Spleen (tissue), 11 donors: ENCODE results near the gene TANGO6. TPM values are rescaled to one million over a fixed set of nuclear protein-coding genes. Genes with fewer than 3 reads are reported as not detected.

Source experiments
- DNase-seq: peaks from one replicate; pipeline ENCODE4 v3.0.0-alpha.2; 2020
- H3K27ac ChIP-seq, 8 donors: fragments of 200-600 bp; sonication (generic) in 7 of 8; 1 replicate in 4 of 8; 2 replicates in 4 of 8; pipeline versions ENCODE4 v1.5.0 to v1.8.0; 2016 to 2021; ENCODE audit warnings: inconsistent platforms in 4 of 8, mild to moderate bottlenecking in 4 of 8, moderate library complexity in 1 of 8
- H3K27me3 ChIP-seq, 7 donors: fragments of 200-600 bp; sonication (generic) in 6 of 7; replicated peaks in 1 of 7; 1 replicate in 4 of 7; 2 replicates in 3 of 7; pipeline versions ENCODE4 v1.5.0 to v1.8.0; 2016 to 2021; ENCODE audit warnings: inconsistent platforms in 3 of 7, mild to moderate bottlenecking in 1 of 7
- H3K36me3 ChIP-seq, 6 donors: fragments of 200-600 bp; sonication (generic) in 5 of 6; 1 replicate in 4 of 6; 2 replicates in 2 of 6; pipeline versions ENCODE4 v1.5.0 to v1.8.0; 2016 to 2021; ENCODE audit warnings: inconsistent platforms in 2 of 6
- H3K4me1 ChIP-seq, 6 donors: fragments of 200-600 bp; sonication (generic) in 5 of 6; 1 replicate in 3 of 6; 2 replicates in 3 of 6; pipeline versions ENCODE4 v1.5.0 to v1.8.0; 2016 to 2021; ENCODE audit warnings: inconsistent platforms in 3 of 6
- H3K4me3 ChIP-seq, 8 donors: fragments of 200-600 bp; sonication (generic) in 7 of 8; 1 replicate in 4 of 8; 2 replicates in 4 of 8; pipeline versions ENCODE4 v1.5.0 to v1.8.0; 2016 to 2021; ENCODE audit warnings: inconsistent platforms in 4 of 8, mild to moderate bottlenecking in 4 of 8, moderate library complexity in 2 of 8
- H3K9me3 ChIP-seq, 8 donors: fragments of 200-600 bp; sonication (generic) in 7 of 8; 1 replicate in 4 of 8; 2 replicates in 4 of 8; pipeline versions ENCODE4 v1.5.0 to v1.8.0; 2016 to 2021; ENCODE audit warnings: inconsistent platforms in 4 of 8
- CTCF ChIP-seq, 11 experiments: fragments of 200-600 bp in 7 of 11; fragments of 450-650 bp in 4 of 11; sonication (generic) in 4 of 11; IDR thresholded peaks in 8 of 11; conservative IDR thresholded peaks in 3 of 11; 1 replicate in 7 of 11; 2 replicates in 4 of 11; pipeline versions ENCODE4 v1.4.0 to v1.8.0; 2016 to 2021; ENCODE audit warnings: antibody characterized with exemption in 11 of 11, inconsistent platforms in 4 of 11, mild to moderate bottlenecking in 1 of 11
- POLR2A ChIP-seq, 3 donors: fragments of 450-650 bp; IDR thresholded peaks; one replicate each; pipeline ENCODE4 v1.5.1; 2017; ENCODE audit warnings: antibody characterized with exemption in 3 of 3, mild to moderate bottlenecking in 1 of 3
- POLR2AphosphoS5 ChIP-seq, 3 donors: sonication (generic); formaldehyde crosslinking; IDR thresholded peaks; one replicate each; pipeline ENCODE4 v1.5.1; 2017; ENCODE audit warnings: antibody characterized with exemption in 3 of 3
- WGBS, 5 donors: extraction: QIAGEN DNeasy Blood & Tissue Kit in 3 of 5; methylation state at CpG; one replicate each; pipeline versions ENCODE4 v1.1.5 to v1.1.7; 2013 to 2018; 5-methylcytosine and 5-hydroxymethylcytosine counted together
- intact Hi-C: fragments of 100-400 bp; cut with DNase I; formaldehyde crosslinking; loops from one replicate; pipeline ENCODE4 v1.15.0; 2023; ENCODE audit warnings: low total_unique reads
- polyA plus RNA-seq, 3 donors: library from polyadenylated mRNA; stranded (reverse); fragments of 200-250 nt; gene quantifications; one replicate each; pipeline ENCODE4 v1.2.1, GENCODE V29; 2013
- total RNA-seq, 7 donors: library from RNA; depleted of rRNA in 3 of 7; stranded (reverse); fragments of >200 nt in 3 of 7; fragmentation: NEBNext Ultra II Directional in 4 of 7; extraction: Animal tissue kit (Norgen Biotek cat#: 25700) in 4 of 7; gene quantifications; one replicate each; pipeline versions ENCODE4 v1.1.0 to v1.2.1, GENCODE V29; 2016 to 2021
- donor health status: healthy with polysubstance abuse.
- donor health status: DM: no; HTN: no; CAD: no; lungs with moderate emphysema.
- donor health status: DM: no; HTN: no; CAD: no.
- donor health status: Bipolar disorder and iron deficiency.
- donor health status: healthy.
- donor health status: DM: no; HTN: no; CAD: no.
- donor health status: DM: yes; HTN: yes; CAD: no.

The TANGO6 gene
- total and polyA plus RNA-seq, 10 donors: 1.9 to 35.2 (median 23.0) TPM

- no peaks in the 10 kb centered on the region for H3K4me1 ChIP-seq
- H3K36me3 ChIP-seq: peaks cover 0 to 88% (median 42%) of the 10 kb centered on the region in 6 donors
- 83 to 92% (median 90%) methylated on average over 3 of the region's 3 CpGs for whole genome bisulfite sequencing, 5 donors
- TF ChIP-seq CTCF (IDR thresholded peaks at IDR 0.05 in 8 of 11, conservative IDR thresholded peaks at IDR 0.05 in 3 of 11): no peak
- H3K27me3 ChIP-seq: no peaks in the 10 kb centered on the region
- no peak overlapping the region for H3K4me3 ChIP-seq
- no peaks in the 10 kb centered on the region for H3K9me3 ChIP-seq
- intact Hi-C loops: no loop called here
- DNase-seq: no peak
- H3K27ac ChIP-seq: no peak overlapping the region
Measured at GRCh38 chr16:68927018-68927417, 83.7 kb downstream of the TANGO6 start.

GRCh38 chr16:68931196-68931595, 87.9 kb downstream of the TANGO6 start:
- H3K36me3 ChIP-seq: peaks cover 0 to 89% (median 55%) of the 10 kb centered on the region in 6 donors
- H3K9me3 ChIP-seq: no peaks in the 10 kb centered on the region
- WGBS, 5 donors: 94 to 98% (median 98%) methylated on average over 3 of the region's 3 CpGs
- no peak overlapping the region for H3K27ac ChIP-seq
- TF ChIP-seq POLR2A (IDR thresholded peaks at IDR 0.05): no peak
- no peak for TF ChIP-seq POLR2AphosphoS5 (IDR thresholded peaks at IDR 0.05)
- TF ChIP-seq CTCF (IDR thresholded peaks at IDR 0.05 in 8 of 11, conservative IDR thresholded peaks at IDR 0.05 in 3 of 11): no peak
- no peaks in the 10 kb centered on the region for H3K27me3 ChIP-seq
- no peaks in the 10 kb centered on the region for H3K4me1 ChIP-seq
- intact Hi-C loops: no loop called here
- H3K4me3 ChIP-seq: no peak overlapping the region
- DNase-seq: no peak

GRCh38 chr16:68934402-68934801, 91.1 kb downstream of the TANGO6 start:
- no peak overlapping the region for H3K27ac ChIP-seq
- no peak for DNase-seq
- no peaks in the 10 kb centered on the region for H3K27me3 ChIP-seq
- H3K36me3 ChIP-seq: peaks cover 0 to 80% (median 33%) of the 10 kb centered on the region in 6 donors
- no peaks in the 10 kb centered on the region for H3K4me1 ChIP-seq
- H3K4me3 ChIP-seq: no peak overlapping the region
- WGBS, 5 donors: 96 to 98% (median 97%) methylated on average over 3 of the region's 3 CpGs
- no peaks in the 10 kb centered on the region for H3K9me3 ChIP-seq
- no peak for TF ChIP-seq CTCF (IDR thresholded peaks at IDR 0.05 in 8 of 11, conservative IDR thresholded peaks at IDR 0.05 in 3 of 11)
- TF ChIP-seq POLR2AphosphoS5 (IDR thresholded peaks at IDR 0.05): no peak
- no peak for TF ChIP-seq POLR2A (IDR thresholded peaks at IDR 0.05)
- intact Hi-C loops: no loop called here

GRCh38 chr16:68935008-68935407, 91.7 kb downstream of the TANGO6 start:
- H3K9me3 ChIP-seq: no peaks in the 10 kb centered on the region
- H3K4me1 ChIP-seq: no peaks in the 10 kb centered on the region
- no peak overlapping the region for H3K27ac ChIP-seq
- intact Hi-C loops: no loop called here
- DNase-seq: no peak
- H3K4me3 ChIP-seq: no peak overlapping the region
- H3K27me3 ChIP-seq: no peaks in the 10 kb centered on the region
- H3K36me3 ChIP-seq: peaks cover 0 to 74% (median 27%) of the 10 kb centered on the region in 6 donors
- TF ChIP-seq POLR2A (IDR thresholded peaks at IDR 0.05) (no peak), CTCF (IDR thresholded peaks at IDR 0.05 in 8 of 11, conservative IDR thresholded peaks at IDR 0.05 in 3 of 11) (no peak), POLR2AphosphoS5 (IDR thresholded peaks at IDR 0.05) (no peak)
